ENCODE results near the gene SSBP1. TPM values are rescaled to one million over a fixed set of nuclear protein-coding genes. Genes with fewer than 3 reads are reported as not detected.
"Not testable (repeated sequence)": the region's sequence is repeated elsewhere in the genome, so short reads cannot be mapped to it uniquely, and the experiment has no call there.

The SSBP1 gene
- total RNA-seq, 1 donor from 2014 or later = 111 TPM

- DNase-seq = no peak
Observed at GRCh38 chr7:141709749-141710148, 28.4 kb upstream of the SSBP1 start.

- DNase-seq = no peak
Observed at GRCh38 chr7:141710301-141710700, 27.9 kb upstream of the SSBP1 start.

GRCh38 chr7:141712603-141713255 lies 25.4 kb upstream of the SSBP1 start:
- DNase-seq = no peak

- DNase-seq = no peak
Observed at GRCh38 chr7:141713890-141714289, 24.3 kb upstream of the SSBP1 start.

- no peak for DNase-seq
Observed at GRCh38 chr7:141714571-141714970, 23.6 kb upstream of the SSBP1 start.

GRCh38 chr7:141715018-141715417 lies 23.1 kb upstream of the SSBP1 start:
- DNase-seq = no peak

GRCh38 chr7:141715794-141716689 lies 22.1 kb upstream of the SSBP1 start:
- no peak for DNase-seq

- no peak for DNase-seq
Observed at GRCh38 chr7:141717450-141717849, 20.7 kb upstream of the SSBP1 start.

GRCh38 chr7:141722529-141722928 lies 15.6 kb upstream of the SSBP1 start:
- DNase-seq = no peak

GRCh38 chr7:141729020-141729419 lies 9.1 kb upstream of the SSBP1 start:
- no peak for DNase-seq

GRCh38 chr7:141731476-141732149 lies 6.5 kb upstream of the SSBP1 start:
- no peak for DNase-seq

GRCh38 chr7:141737118-141737835 lies 881 bp upstream of the SSBP1 start:
- DNase-seq = peak; percentile 3

- no peak for DNase-seq
Observed at GRCh38 chr7:141738592-141739013, 445 bp downstream of the SSBP1 start.

- no peak for DNase-seq
Observed at GRCh38 chr7:141739250-141739649, 1.1 kb downstream of the SSBP1 start.

- no peak for DNase-seq
Observed at GRCh38 chr7:141742229-141742628, 4.1 kb downstream of the SSBP1 start.

- no peak for DNase-seq
Observed at GRCh38 chr7:141744131-141744530, 6.0 kb downstream of the SSBP1 start.

GRCh38 chr7:141748396-141748795 lies 10.2 kb downstream of the SSBP1 start:
- DNase-seq = no peak

- not testable (repeated sequence) for DNase-seq
Observed at GRCh38 chr7:141751904-141752303, 13.7 kb downstream of the SSBP1 start.

- DNase-seq = no peak
Observed at GRCh38 chr7:141752634-141753033, 14.5 kb downstream of the SSBP1 start.

GRCh38 chr7:141754939-141755338 lies 16.8 kb downstream of the SSBP1 start:
- peak; percentile 1 for DNase-seq

GRCh38 chr7:141763797-141764196 lies 25.6 kb downstream of the SSBP1 start, which contains the start of gene TAS2R3:
Gene TAS2R3 (plus strand): TSS chr7:141764097. CDS start chr7:141764159, 62 bp downstream.
- DNase-seq = no peak

GRCh38 chr7:141770083-141770583 lies 32.0 kb downstream of the SSBP1 start:
- not testable (repeated sequence) for DNase-seq
